PC-3 (cell line): Measurements from ENCODE around the gene SH3BP4. TPM values are rescaled to one million over a fixed set of nuclear protein-coding genes. Genes with fewer than 3 reads are reported as not detected.

Experiments
- ATAC-seq: fragments of 200-7000 bp; cut with Tn5 transposase; 2 replicates; pipeline ENCODE4 v1.9.1; 2020; ENCODE audit warnings: mild to moderate bottlenecking, moderate library complexity
- BruUV-seq: library from RNA; stranded (reverse); fragments of 400-500 nt; replicated peaks from 2 replicates; lab custom pipeline; 2021; lab: Mats Ljungman, UMichigan
- CTCF ChIA-PET: fragments of 300-600 bp; sonication (Branson Sonifier 250); formaldehyde crosslinking; loops from one replicate; lab custom pipeline; 2022; ENCODE audit warnings: antibody characterized with exemption; lab: Charles Lee
- POLR2A ChIA-PET: fragments of 300-600 bp; sonication (Branson Sonifier 250); formaldehyde crosslinking; loops from one replicate; lab custom pipeline; 2022; ENCODE audit warnings: antibody characterized with exemption; ENCODE audit not compliant: unreplicated experiment; lab: Charles Lee
- DNase-seq: peaks from one replicate; pipeline ENCODE4 v3.0.0-alpha.2; 2015
- H2AFZ ChIP-seq: fragments of 300-600 bp; sonication (generic); 2 replicates; pipeline ENCODE4 v1.6.0; 2016; ENCODE audit warnings: antibody characterized with exemption, low read length
- H3F3A ChIP-seq: fragments of 300-600 bp; sonication (generic); one replicate; pipeline ENCODE4 v1.6.0; 2017; ENCODE audit warnings: antibody characterized with exemption, low read length, control low read depth, mild to moderate bottlenecking; ENCODE audit not compliant: unreplicated experiment
- H3K27ac ChIP-seq: fragments of 300-600 bp; sonication (generic); 2 replicates; pipeline ENCODE4 v1.5.1; 2016; ENCODE audit warnings: mild to moderate bottlenecking, low read length
- H3K27me3 ChIP-seq: fragments of 300-600 bp; sonication (generic); 2 replicates; pipeline ENCODE4 v1.6.1; 2016; ENCODE audit warnings: low read length, mixed read lengths
- H3K36me3 ChIP-seq: fragments of 300-600 bp; sonication (generic); 2 replicates; pipeline ENCODE4 v1.6.1; 2016; ENCODE audit warnings: low read depth, mixed run types, low read length, mixed read lengths
- H3K4me1 ChIP-seq: fragments of 300-600 bp; sonication (generic); 2 replicates; pipeline ENCODE4 v1.5.1; 2016; ENCODE audit warnings: low read length; ENCODE audit not compliant: insufficient read depth
- H3K4me2 ChIP-seq: fragments of 300-600 bp; sonication (generic); 2 replicates; pipeline ENCODE4 v1.6.0; 2016; ENCODE audit warnings: low read length
- H3K4me3 ChIP-seq: fragments of 300-600 bp; sonication (generic); 2 replicates; pipeline ENCODE4 v1.5.1; 2016; ENCODE audit warnings: mild to moderate bottlenecking, low read length, mixed read lengths
- H3K79me2 ChIP-seq: fragments of 300-600 bp; sonication (generic); 2 replicates; pipeline ENCODE4 v1.6.1; 2017; ENCODE audit warnings: low read length, mixed read lengths
- H3K9ac ChIP-seq: fragments of 300-600 bp; sonication (generic); 2 replicates; pipeline ENCODE4 v1.6.0; 2016; ENCODE audit warnings: mild to moderate bottlenecking, low read length
- H3K9me2 ChIP-seq: fragments of 300-600 bp; sonication (generic); replicated peaks from 2 replicates; pipeline ENCODE4 v1.6.1; 2016; ENCODE audit warnings: mixed run types, low read length, mixed read lengths
- H3K9me3 ChIP-seq: fragments of 300-600 bp; sonication (generic); 2 replicates; pipeline ENCODE4 v1.6.1; 2016; ENCODE audit warnings: low read length, mixed read lengths
- H4K20me1 ChIP-seq: fragments of 300-600 bp; sonication (generic); 2 replicates; pipeline ENCODE4 v1.6.1; 2016; ENCODE audit warnings: low read length, mixed read lengths
- EZH2 ChIP-seq: fragments of 300-600 bp; sonication (generic); IDR thresholded peaks from one replicate; pipeline ENCODE4 v1.6.1; 2017; ENCODE audit warnings: antibody characterized with exemption, mild to moderate bottlenecking, low read length; ENCODE audit not compliant: unreplicated experiment
- EZH2phosphoT487 ChIP-seq: fragments of 300-600 bp; sonication (generic); IDR thresholded peaks from 2 replicates; pipeline ENCODE4 v1.6.1; 2018; ENCODE audit warnings: mild to moderate bottlenecking, antibody characterized with exemption, low read length, borderline replicate concordance
- intact Hi-C: fragments of 100-400 bp; cut with micrococcal nuclease; formaldehyde crosslinking; loops from 2 replicates; pipeline ENCODE4 v1.9.0; 2023
- total RNA-seq: library from RNA; depleted of rRNA; stranded (reverse); fragments of >200 nt; gene quantifications from 2 replicates; pipeline ENCODE4 v1.2.3, GENCODE V29; 2014
- TF ChIP-seq, protein P1 (sequence below): fragments of 300-600 bp; sonication (generic); conservative IDR thresholded peaks from 2 replicates; pipeline ENCODE4 v1.5.1; 2017; ENCODE audit warnings: antibody characterized with exemption, low read depth, mild to moderate bottlenecking, low read length

The SH3BP4 gene
- total RNA-seq, 1 experiment from 2014 or later, result 35.2 TPM

DNA sequence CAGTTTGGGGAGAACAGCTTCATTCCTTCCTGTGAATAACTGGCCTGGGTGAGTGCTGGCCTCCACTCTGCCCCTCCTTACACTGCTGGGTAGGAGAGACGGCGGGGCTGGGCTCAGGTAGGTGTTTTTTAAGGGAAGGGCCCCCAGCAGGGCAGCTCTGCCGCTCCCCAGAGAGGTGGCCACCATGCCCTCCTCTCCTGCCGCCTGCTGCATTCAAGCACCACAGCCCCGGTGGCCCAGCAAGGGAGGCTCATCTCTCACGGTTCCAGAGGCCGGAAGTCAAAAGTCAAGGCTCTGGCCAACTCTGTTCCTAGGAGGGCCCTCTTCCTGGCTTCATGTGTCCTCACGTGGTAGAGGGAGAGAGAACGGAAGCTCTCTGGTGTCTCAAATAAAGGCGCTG is 81.1 kb downstream of the SH3BP4 start:
- no peak for ATAC-seq
- CTCF ChIA-PET, result no interaction called here

DNA sequence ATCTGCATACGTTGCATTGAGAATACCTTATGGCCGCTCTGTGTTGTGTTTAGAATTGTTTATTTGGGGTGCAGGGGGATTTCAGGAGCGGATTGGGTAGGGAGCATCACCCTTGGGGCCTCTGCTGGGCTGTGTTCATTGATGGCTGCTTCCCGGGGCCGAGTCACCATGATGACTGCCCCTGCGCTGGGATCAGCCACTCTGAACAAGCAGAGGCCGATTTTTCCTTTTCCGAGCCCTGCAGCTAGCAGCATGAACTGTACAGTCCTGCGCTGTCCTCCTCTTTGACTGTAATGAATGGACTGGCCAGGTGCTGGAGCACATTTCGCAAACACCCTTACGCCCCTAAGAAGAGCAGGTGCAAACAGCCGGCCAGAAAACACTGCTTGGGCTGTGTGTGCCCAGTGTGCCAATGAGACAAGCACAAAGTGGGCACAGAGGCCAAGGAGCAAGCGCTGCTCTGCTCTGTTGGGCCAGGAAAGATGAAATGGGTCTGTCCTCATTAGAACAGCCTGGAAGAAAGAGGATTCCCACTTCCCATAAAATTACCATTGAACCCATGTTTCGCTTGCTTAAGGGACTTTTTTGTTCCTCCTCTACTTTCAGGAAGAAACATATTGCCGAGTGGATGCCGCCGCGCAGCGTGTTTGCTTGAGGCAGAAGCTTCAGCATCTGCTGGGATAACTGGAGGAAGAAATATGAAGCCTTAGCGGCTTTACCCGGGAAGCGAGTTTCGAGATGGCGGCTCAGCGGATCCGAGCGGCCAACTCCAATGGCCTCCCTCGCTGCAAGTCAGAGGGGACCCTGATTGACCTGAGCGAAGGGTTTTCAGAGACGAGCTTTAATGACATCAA is 82.7 kb downstream of the SH3BP4 start:
- DNase-seq, result no peak
- Histone ChIP-seq H3K9ac (no peak overlapping the region), H3K4me2 (no peak overlapping the region), H3K9me2 (no peaks in the 10 kb centered on the region), H3K9me3 (no peaks in the 10 kb centered on the region), H3F3A (no peaks in the 10 kb centered on the region), H3K27me3 (no peaks in the 10 kb centered on the region), H2AFZ (no peak overlapping the region), H3K27ac (no peak overlapping the region), H3K36me3 (peaks cover 16% of the 10 kb centered on the region; the same call in 1 of the 2 replicates), H3K4me3 (no peak overlapping the region), H3K4me1 (no peaks in the 10 kb centered on the region), H4K20me1 (no peaks in the 10 kb centered on the region), H3K79me2 (peaks cover 42% of the 10 kb centered on the region)
- no TSS peak for BruUV-seq
- TF ChIP-seq, protein P1, sequence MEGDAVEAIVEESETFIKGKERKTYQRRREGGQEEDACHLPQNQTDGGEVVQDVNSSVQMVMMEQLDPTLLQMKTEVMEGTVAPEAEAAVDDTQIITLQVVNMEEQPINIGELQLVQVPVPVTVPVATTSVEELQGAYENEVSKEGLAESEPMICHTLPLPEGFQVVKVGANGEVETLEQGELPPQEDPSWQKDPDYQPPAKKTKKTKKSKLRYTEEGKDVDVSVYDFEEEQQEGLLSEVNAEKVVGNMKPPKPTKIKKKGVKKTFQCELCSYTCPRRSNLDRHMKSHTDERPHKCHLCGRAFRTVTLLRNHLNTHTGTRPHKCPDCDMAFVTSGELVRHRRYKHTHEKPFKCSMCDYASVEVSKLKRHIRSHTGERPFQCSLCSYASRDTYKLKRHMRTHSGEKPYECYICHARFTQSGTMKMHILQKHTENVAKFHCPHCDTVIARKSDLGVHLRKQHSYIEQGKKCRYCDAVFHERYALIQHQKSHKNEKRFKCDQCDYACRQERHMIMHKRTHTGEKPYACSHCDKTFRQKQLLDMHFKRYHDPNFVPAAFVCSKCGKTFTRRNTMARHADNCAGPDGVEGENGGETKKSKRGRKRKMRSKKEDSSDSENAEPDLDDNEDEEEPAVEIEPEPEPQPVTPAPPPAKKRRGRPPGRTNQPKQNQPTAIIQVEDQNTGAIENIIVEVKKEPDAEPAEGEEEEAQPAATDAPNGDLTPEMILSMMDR, result no peak
- TF ChIP-seq EZH2, result no peak
- no peak for TF ChIP-seq EZH2phosphoT487
- no peak for ATAC-seq
- ChIA-PET CTCF (interaction anchor here (1.0 kb wide), 1 partner anchor 73 kb away, joined by 3 read pairs; no protein-coding TSS in a partner anchor), POLR2A (no interaction called here)
- intact Hi-C loops, result no loop called here

More for the DNA sequence above, 81.1 kb downstream of the SH3BP4 start:
- H3K9ac ChIP-seq, result no peak overlapping the region
- POLR2A ChIA-PET, result no interaction called here
- H3K4me3 ChIP-seq, result no peak overlapping the region
- H3K4me1 ChIP-seq, result peaks cover 11% of the 10 kb centered on the region
- no peak for DNase-seq
- no peaks in the 10 kb centered on the region for H3K9me3 ChIP-seq
- no peak overlapping the region for H3K4me2 ChIP-seq
- no peak overlapping the region for H2AFZ ChIP-seq
- H4K20me1 ChIP-seq, result no peaks in the 10 kb centered on the region
- no peaks in the 10 kb centered on the region for H3F3A ChIP-seq
- TF ChIP-seq, protein P1, result no peak
- TF ChIP-seq EZH2 (no peak), EZH2phosphoT487 (no peak)
- no peak overlapping the region for H3K27ac ChIP-seq
- peaks cover 16% of the 10 kb centered on the region; the same call in 1 of the 2 replicates for H3K36me3 ChIP-seq
- H3K27me3 ChIP-seq, result no peaks in the 10 kb centered on the region
- H3K79me2 ChIP-seq, result peaks cover 58% of the 10 kb centered on the region
- intact Hi-C loops, result no loop called here
- no TSS peak for BruUV-seq
- no peaks in the 10 kb centered on the region for H3K9me2 ChIP-seq
